Endothelial cell of umbilical vein (primary cell): ENCODE results near the gene GPR68.

Experiments used
- CTCF ChIP-seq, 2 donors: IDR thresholded peaks; 1 replicate in 1 of 2; 2 replicates in 1 of 2; pipeline ENCODE4 v1.5.1; 2011; ENCODE audit warnings: low read length in 2 of 2, mild to moderate bottlenecking in 2 of 2, moderate library complexity in 2 of 2, control low read depth in 1 of 2, inconsistent platforms in 1 of 2, low read depth in 1 of 2; ENCODE audit not compliant: insufficient read depth in 1 of 2; ENCODE audit errors: extremely low read depth in 1 of 2
- EZH2 ChIP-seq: IDR thresholded peaks from 2 replicates; pipeline ENCODE4 v1.6.1; 2012; ENCODE audit warnings: borderline replicate concordance, low read depth, mild to moderate bottlenecking, moderate library complexity, low read length, inconsistent platforms; ENCODE audit not compliant: severe bottlenecking
- FOS ChIP-seq: IDR thresholded peaks from 2 replicates; pipeline ENCODE4 v1.6.1; 2011; ENCODE audit warnings: mild to moderate bottlenecking, low read length, moderate library complexity, borderline replicate concordance; ENCODE audit not compliant: insufficient read depth
- JUN ChIP-seq: IDR thresholded peaks from 2 replicates; pipeline ENCODE4 v1.6.1; 2011; ENCODE audit warnings: borderline replicate concordance, low read depth; ENCODE audit not compliant: insufficient read length, insufficient read depth
- MYC ChIP-seq: IDR thresholded peaks from one replicate; pipeline ENCODE4 v1.6.1; 2011; ENCODE audit warnings: mild to moderate bottlenecking, low read depth, low read length
- POLR2A ChIP-seq: IDR thresholded peaks from 2 replicates; pipeline ENCODE4 v1.6.1; 2012; ENCODE audit warnings: low read depth, mild to moderate bottlenecking, control low read depth, low read length
- POLR2AphosphoS5 ChIP-seq: IDR thresholded peaks from 2 replicates; pipeline ENCODE4 v1.6.1; 2012; ENCODE audit warnings: low read depth, mild to moderate bottlenecking, control low read depth, low read length, moderate library complexity; ENCODE audit not compliant: insufficient read depth
- TF ChIP-seq, protein P1 (sequence below): IDR thresholded peaks from 2 replicates; pipeline ENCODE4 v1.6.1; 2011; ENCODE audit not compliant: insufficient read depth, insufficient read length

DNA sequence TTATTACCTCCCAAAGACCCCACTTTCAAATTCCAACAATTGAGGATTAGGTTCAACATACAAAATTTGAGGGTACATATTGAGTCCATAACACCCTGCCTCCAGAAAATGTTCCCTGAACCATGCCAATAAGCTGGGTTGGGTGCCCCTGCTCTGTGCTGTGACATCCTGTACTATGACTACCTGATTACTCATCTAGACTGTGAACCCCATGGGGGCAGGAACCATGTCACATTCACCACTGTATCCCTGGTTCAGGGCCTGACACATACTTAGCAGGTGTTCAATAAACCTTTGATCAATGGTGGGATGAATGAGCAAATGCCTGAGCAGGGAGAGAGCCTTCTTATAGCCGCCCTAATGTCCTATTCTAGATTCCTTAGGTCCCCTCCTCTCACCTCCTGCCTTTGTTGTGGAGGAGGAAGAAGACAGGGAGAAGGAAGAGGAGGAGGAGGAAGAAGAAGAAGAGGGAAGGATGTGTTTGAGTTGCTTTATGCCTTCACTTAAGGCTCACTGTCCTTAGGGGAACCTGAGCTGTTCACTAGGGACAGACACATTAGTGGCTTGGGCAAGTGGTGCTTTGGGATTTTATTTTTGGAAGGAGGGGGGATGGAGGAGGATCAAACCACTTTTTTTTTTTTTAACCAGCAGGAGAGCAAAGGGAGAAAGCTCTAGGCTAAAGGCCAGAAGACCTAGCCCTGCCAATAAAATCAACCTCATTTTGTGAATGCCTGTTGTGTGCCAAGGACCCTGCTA lies 21.3 kb downstream of the GPR68 start:
- TF ChIP-seq CTCF (IDR thresholded peaks at IDR 0.05; ENCODE audit: extremely low read depth in 1 of 2, insufficient read depth in 1 of 2, low read depth in 1 of 2, low read length in 2 of 2) (no peak), JUN (no peak), EZH2 (no peak), POLR2A (no peak), POLR2AphosphoS5 (no peak), MYC (no peak), FOS (peak; percentile 21)
- TF ChIP-seq, protein P1, sequence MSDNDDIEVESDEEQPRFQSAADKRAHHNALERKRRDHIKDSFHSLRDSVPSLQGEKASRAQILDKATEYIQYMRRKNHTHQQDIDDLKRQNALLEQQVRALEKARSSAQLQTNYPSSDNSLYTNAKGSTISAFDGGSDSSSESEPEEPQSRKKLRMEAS, result no peak
